ENCODE results near the gene PLK3.

- TF ChIP-seq EZH2 (IDR thresholded peaks at IDR 0.05; ENCODE audit: borderline replicate concordance, low read length) (no peak), CTCF (IDR thresholded peaks at IDR 0.05; ENCODE audit: low read length) (no peak)
Measured at GRCh38 chr1:44802306-44803061, 2.3 kb downstream of the PLK3 start.
